ENCODE results near the gene HIPK3. TPM values are rescaled to one million over a fixed set of nuclear protein-coding genes. Genes with fewer than 3 reads are reported as not detected.

Gene HIPK3
- total and polyA plus RNA-seq, 4 donors: 17.9 to 189 (median 71.5) TPM

DNA sequence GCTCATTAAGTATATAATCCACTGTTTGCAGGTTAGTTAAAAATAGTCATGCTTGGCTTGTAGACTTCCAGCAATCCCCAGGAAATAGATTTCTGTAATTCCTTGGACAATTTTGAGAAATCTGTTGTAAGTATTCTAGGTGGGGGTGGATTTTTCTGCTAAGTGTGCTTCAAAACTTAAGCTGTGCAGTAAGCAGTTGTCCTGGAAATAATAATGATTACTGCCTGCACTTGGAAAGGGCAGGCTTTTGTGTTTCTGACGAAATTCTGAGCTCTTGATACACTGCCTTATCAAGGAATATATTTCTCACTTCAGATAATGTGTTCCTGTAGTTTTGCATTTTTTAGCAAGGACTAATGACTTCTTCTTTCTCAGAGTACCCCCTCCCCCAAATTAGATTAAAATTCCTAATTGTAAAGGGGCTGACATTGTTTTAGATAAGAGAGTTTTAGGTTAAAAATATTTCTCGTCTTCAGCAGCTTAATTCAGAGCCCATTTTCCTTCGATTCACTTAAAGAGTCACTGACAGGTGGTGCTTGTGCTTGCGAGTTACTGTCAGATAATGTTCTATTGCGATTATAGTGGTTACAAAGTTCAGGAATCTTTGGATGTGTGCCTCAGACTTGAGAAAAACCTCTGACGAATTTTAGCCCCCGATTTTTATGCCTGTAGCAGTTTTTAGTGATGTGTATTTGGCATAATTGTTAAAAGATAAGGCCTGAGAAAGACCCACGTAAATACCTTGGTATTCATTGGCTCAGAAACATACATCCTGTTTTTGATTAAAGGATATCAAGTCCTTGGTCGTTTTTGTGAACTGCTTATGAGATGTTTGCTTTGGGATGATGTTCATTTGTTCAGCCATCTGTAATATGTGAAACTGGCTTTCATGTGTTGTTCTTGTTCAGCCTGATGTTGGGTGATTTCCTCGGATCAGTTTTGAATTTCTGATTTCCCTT, 120.5 kb downstream of the HIPK3 start:
- no peak overlapping the region for H3K9ac ChIP-seq (ENCODE audit: insufficient read depth in 1 of 2, low read length in 2 of 2)
- peaks cover 5 to 43% (median 16%) of the 10 kb centered on the region in 3 donors for H3K27me3 ChIP-seq (ENCODE audit: control insufficient read depth in 3 of 3, insufficient read depth in 3 of 3, low read length in 2 of 3)
- H3K27ac ChIP-seq (ENCODE audit: low read depth in 1 of 2, low read length in 1 of 2): no peak overlapping the region
- TF ChIP-seq, protein P1, sequence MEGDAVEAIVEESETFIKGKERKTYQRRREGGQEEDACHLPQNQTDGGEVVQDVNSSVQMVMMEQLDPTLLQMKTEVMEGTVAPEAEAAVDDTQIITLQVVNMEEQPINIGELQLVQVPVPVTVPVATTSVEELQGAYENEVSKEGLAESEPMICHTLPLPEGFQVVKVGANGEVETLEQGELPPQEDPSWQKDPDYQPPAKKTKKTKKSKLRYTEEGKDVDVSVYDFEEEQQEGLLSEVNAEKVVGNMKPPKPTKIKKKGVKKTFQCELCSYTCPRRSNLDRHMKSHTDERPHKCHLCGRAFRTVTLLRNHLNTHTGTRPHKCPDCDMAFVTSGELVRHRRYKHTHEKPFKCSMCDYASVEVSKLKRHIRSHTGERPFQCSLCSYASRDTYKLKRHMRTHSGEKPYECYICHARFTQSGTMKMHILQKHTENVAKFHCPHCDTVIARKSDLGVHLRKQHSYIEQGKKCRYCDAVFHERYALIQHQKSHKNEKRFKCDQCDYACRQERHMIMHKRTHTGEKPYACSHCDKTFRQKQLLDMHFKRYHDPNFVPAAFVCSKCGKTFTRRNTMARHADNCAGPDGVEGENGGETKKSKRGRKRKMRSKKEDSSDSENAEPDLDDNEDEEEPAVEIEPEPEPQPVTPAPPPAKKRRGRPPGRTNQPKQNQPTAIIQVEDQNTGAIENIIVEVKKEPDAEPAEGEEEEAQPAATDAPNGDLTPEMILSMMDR (IDR thresholded peaks at IDR 0.05; ENCODE audit: control extremely low read depth, extremely low read depth): no peak
- H3K4me1 ChIP-seq (ENCODE audit: control insufficient read depth in 5 of 5, insufficient read depth in 5 of 5, low read length in 5 of 5): peaks cover 0 to 16% (median 0%) of the 10 kb centered on the region in 5 donors
- DNase-seq: no peak
- 60 to 71% methylated on average over 10 of the region's 10 CpGs for WGBS, 2 donors
- no peak for ATAC-seq (ENCODE audit: insufficient read depth, low FRiP score)
- H3K36me3 ChIP-seq (ENCODE audit: control insufficient read depth in 4 of 4, insufficient read depth in 4 of 4, low read length in 4 of 4): no peaks in the 10 kb centered on the region
- peaks cover 0 to 2% (median 0%) of the 10 kb centered on the region in 4 donors for H3K9me3 ChIP-seq (ENCODE audit: control insufficient read depth in 4 of 4, insufficient read depth in 3 of 4, low read length in 3 of 4)
- H3K4me3 ChIP-seq: no peak overlapping the region

DNA sequence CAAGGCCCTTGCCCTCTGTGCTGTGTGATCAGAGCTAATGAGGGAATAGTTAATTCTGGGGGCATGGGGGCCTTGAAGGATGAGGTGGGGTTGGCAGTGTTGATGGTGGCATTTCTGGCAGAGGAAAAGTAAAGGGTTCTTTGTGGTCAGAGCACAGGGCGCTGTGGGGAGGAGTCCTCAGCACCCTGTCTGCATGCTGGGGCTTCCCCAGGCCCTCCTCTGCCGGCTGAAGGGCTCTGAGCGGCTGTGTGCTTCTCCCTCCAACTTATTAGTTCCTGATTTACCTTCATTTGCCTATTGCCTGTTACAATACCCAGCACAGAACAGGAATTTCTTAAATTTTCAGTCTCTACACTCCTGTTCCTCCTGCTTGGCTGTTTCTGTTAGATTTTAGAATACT, 122.8 kb downstream of the HIPK3 start:
- TF ChIP-seq, protein P1 (IDR thresholded peaks at IDR 0.05; ENCODE audit: control extremely low read depth, extremely low read depth): no peak
- Histone ChIP-seq H3K27me3 (ENCODE audit: control insufficient read depth in 3 of 3, insufficient read depth in 3 of 3, low read length in 2 of 3) (peaks cover 5 to 42% (median 7%) of the 10 kb centered on the region in 3 donors), H3K4me3 (no peak overlapping the region), H3K9ac (ENCODE audit: insufficient read depth in 1 of 2, low read length in 2 of 2) (no peak overlapping the region), H3K27ac (ENCODE audit: low read depth in 1 of 2, low read length in 1 of 2) (no peak overlapping the region), H3K9me3 (ENCODE audit: control insufficient read depth in 4 of 4, insufficient read depth in 3 of 4, low read length in 3 of 4) (peaks cover 0 to 2% (median 0%) of the 10 kb centered on the region in 4 donors), H3K4me1 (ENCODE audit: control insufficient read depth in 5 of 5, insufficient read depth in 5 of 5, low read length in 5 of 5) (peaks cover 0 to 16% (median 0%) of the 10 kb centered on the region in 5 donors), H3K36me3 (ENCODE audit: control insufficient read depth in 4 of 4, insufficient read depth in 4 of 4, low read length in 4 of 4) (no peaks in the 10 kb centered on the region)
- WGBS, 2 donors: 45 to 52% methylated on average over 3 of the region's 3 CpGs
- no peak for ATAC-seq (ENCODE audit: insufficient read depth, low FRiP score)
- no peak for DNase-seq

DNA sequence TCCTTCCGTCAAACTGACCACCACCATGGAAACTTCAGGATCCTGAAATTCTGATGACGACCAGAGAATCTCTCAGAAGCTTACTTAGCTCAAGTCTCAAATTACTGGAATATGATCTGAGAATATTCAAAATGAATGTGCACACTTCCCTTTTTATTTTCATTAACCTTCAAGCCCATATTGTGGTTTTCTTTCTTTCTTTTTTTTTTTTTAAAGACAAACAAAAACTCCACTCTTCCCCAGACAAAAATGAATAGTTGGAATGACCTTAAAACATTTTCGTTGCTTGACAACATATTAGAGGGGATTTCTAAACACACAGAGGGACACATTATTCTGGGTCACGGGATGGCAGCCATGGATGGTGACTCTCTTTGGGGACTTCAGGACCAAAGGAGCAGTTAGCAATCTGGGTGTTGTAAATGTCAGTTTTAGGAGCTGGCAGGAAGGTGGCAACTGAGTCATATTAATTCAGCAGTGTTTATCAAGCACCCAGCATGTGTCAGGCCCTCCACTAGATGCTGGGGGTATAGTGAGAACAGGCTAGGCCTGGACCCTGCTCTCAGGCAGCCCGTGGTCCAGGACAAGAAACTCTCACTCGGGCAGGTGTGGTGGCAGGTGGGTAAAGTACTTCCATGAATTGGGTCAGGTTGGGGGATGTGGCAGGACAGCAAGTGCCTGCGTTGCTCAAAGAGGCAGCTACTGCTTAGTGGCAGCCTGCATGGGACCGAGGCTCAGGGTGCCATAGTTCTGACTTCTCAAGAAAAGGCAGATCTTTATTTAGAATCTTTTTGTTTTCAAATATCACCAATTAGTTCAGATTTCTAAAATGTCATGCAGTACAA, 126.1 kb downstream of the HIPK3 start:
- H3K9ac ChIP-seq (ENCODE audit: insufficient read depth in 1 of 2, low read length in 2 of 2): no peak overlapping the region
- no peak overlapping the region for H3K27ac ChIP-seq (ENCODE audit: low read depth in 1 of 2, low read length in 1 of 2)
- H3K36me3 ChIP-seq (ENCODE audit: control insufficient read depth in 4 of 4, insufficient read depth in 4 of 4, low read length in 4 of 4): no peaks in the 10 kb centered on the region
- peaks cover 0 to 22% (median 5%) of the 10 kb centered on the region in 3 donors for H3K27me3 ChIP-seq (ENCODE audit: control insufficient read depth in 3 of 3, insufficient read depth in 3 of 3, low read length in 2 of 3)
- 69 to 76% methylated on average over 8 of the region's 8 CpGs for WGBS, 2 donors
- peaks cover 0 to 7% (median 1%) of the 10 kb centered on the region in 4 donors for H3K9me3 ChIP-seq (ENCODE audit: control insufficient read depth in 4 of 4, insufficient read depth in 3 of 4, low read length in 3 of 4)
- ATAC-seq (ENCODE audit: insufficient read depth, low FRiP score) (no peak), DNase-seq (no peak)
- TF ChIP-seq, protein P1 (IDR thresholded peaks at IDR 0.05; ENCODE audit: control extremely low read depth, extremely low read depth): no peak
- H3K4me1 ChIP-seq (ENCODE audit: control insufficient read depth in 5 of 5, insufficient read depth in 5 of 5, low read length in 5 of 5): no peaks in the 10 kb centered on the region
- no peak overlapping the region for H3K4me3 ChIP-seq

All from lung (tissue), 12 donors.